Astrocyte of the cerebellum (primary cell): ENCODE data around the gene GRXCR2.
"Not testable (repeated sequence)": the region's sequence is repeated elsewhere in the genome, so short reads cannot be mapped to it uniquely, and the experiment has no call there.

Experiments used
- DNase-seq: peaks from one replicate; pipeline ENCODE4 v3.0.0-alpha.2; 2011; ENCODE audit warnings: low read depth
- H3K4me3 ChIP-seq: 2 replicates; pipeline ENCODE4 v1.5.1; 2011; ENCODE audit warnings: mild to moderate bottlenecking, low read depth, low read length, moderate library complexity
- CTCF ChIP-seq: IDR thresholded peaks from 2 replicates; pipeline ENCODE4 v1.5.1; 2012; ENCODE audit warnings: low read length, low read depth, moderate library complexity, mild to moderate bottlenecking; ENCODE audit errors: missing control alignments
- in situ Hi-C: cut with HindIII; loops from 2 replicates; pipeline ENCODE4 v1.10.0; 2017; ENCODE audit warnings: low sequenced_read_pairs

GRXCR2 gene

GRCh38 chr5:145869753-145870152 lies 3.1 kb downstream of the GRXCR2 start:
- TF ChIP-seq CTCF = no peak
- DNase-seq = no peak
- in situ Hi-C loops = no loop called here

GRCh38 chr5:145867806-145868205 lies 5.0 kb downstream of the GRXCR2 start:
- in situ Hi-C loops = no loop called here
- DNase-seq = no peak

More at GRCh38 chr5:145869753-145870152, 3.1 kb downstream of the GRXCR2 start:
- no peak overlapping the region for H3K4me3 ChIP-seq

GRCh38 chr5:145864432-145864831 lies 8.4 kb downstream of the GRXCR2 start:
- in situ Hi-C loops, DNase-seq, H3K4me3 ChIP-seq: not testable (repeated sequence)

More at GRCh38 chr5:145867806-145868205, 5.0 kb downstream of the GRXCR2 start:
- H3K4me3 ChIP-seq = no peak overlapping the region
- no peak for TF ChIP-seq CTCF

- H3K4me3 ChIP-seq = no peak overlapping the region
- in situ Hi-C loops = no loop called here
Measured at GRCh38 chr5:145863003-145863402, 9.8 kb downstream of the GRXCR2 start.

GRCh38 chr5:145859897-145860296 lies 12.9 kb downstream of the GRXCR2 start:
- peak; percentile 10 for TF ChIP-seq CTCF
- no peak for DNase-seq
- no peak overlapping the region for H3K4me3 ChIP-seq
- in situ Hi-C loops = no loop called here

More at GRCh38 chr5:145863003-145863402, 9.8 kb downstream of the GRXCR2 start:
- no peak for TF ChIP-seq CTCF
- no peak for DNase-seq

GRCh38 chr5:145859453-145859852 lies 13.4 kb downstream of the GRXCR2 start:
- no peak for DNase-seq
- in situ Hi-C loops = no loop called here
- H3K4me3 ChIP-seq = no peak overlapping the region
- TF ChIP-seq CTCF = no peak

GRCh38 chr5:145858959-145859358 lies 13.9 kb downstream of the GRXCR2 start:
- no peak for TF ChIP-seq CTCF
- DNase-seq = no peak
- no peak overlapping the region for H3K4me3 ChIP-seq
- in situ Hi-C loops = no loop called here
